ENCODE measurements around the gene UPK3BL2.
"Not testable (repeated sequence)": the region's sequence is repeated elsewhere in the genome, so short reads cannot be mapped to it uniquely, and the experiment has no call there.

GRCh38 chr7:102542083-102542482 is 1.4 kb downstream of the UPK3BL2 start:
- not testable (repeated sequence) for TF ChIP-seq CTCF (IDR thresholded peaks at IDR 0.05; ENCODE audit: insufficient read depth, low read length); POLR2AphosphoS5 (IDR thresholded peaks at IDR 0.05; ENCODE audit: low read depth); REST (IDR thresholded peaks at IDR 0.05; ENCODE audit: insufficient replicate concordance, low read depth); GABPA (IDR thresholded peaks at IDR 0.05; ENCODE audit: low read depth)

All from HL-60 (cell line).